NCI-H446 (cell line): Measurements from ENCODE around the gene RFC2.

Source experiments
- DNase-seq, 2 experiments: peaks; one replicate each; lab custom pipeline; 2025; lab: John Stamatoyannopoulos, UW

Gene RFC2

GRCh38 chr7:74190259-74190658 is 63.9 kb downstream of the RFC2 start:
- DNase-seq: no peak

GRCh38 chr7:74187915-74188675 is 66.1 kb downstream of the RFC2 start:
- no peak for DNase-seq

- no peak for DNase-seq
Observed at GRCh38 chr7:74185636-74186035, 68.6 kb downstream of the RFC2 start.

- DNase-seq: no peak
Observed at GRCh38 chr7:74185016-74185415, 69.2 kb downstream of the RFC2 start.

GRCh38 chr7:74183653-74184450 is 70.3 kb downstream of the RFC2 start:
- DNase-seq: no peak

- DNase-seq: no peak
Observed at GRCh38 chr7:74183142-74183541, 71.1 kb downstream of the RFC2 start.

GRCh38 chr7:74182453-74183090 is 71.6 kb downstream of the RFC2 start:
- peak in 1 of 2 experiments; percentile 6 for DNase-seq

- no peak for DNase-seq
Observed at GRCh38 chr7:74181821-74182220, 72.4 kb downstream of the RFC2 start.
